ENCODE data around the gene APOC4. TPM values are rescaled to one million over a fixed set of nuclear protein-coding genes. Genes with fewer than 3 reads are reported as not detected.

APOC4 gene
- total RNA-seq, 1 experiment from 2014 or later = not detected

DNA sequence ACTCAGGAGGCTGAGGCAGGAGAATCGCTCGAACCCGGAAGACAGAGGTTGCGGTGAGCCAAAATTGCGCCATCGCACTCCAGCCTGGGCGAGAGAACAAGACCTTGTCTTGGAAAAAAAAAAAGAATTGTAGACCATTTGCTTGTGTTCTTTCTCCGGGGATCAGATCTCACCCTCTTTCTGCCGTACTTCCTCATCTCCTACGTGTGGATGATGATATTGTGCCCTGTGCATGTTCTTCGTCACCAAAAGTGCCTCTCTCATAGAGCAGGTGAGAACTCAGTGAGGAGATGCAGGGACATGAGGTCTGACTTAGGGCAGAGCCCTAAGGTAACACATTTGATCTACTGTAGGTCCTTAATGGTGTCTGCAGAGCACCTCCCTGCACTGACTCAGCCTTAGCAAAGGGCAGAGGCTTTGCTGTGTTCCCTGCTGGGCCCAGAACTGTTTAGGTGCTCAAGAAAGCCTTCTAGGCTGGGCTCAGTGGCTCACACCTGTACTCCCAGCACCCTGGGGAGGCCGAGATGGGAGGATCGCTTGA, 5.1 kb downstream of the APOC4 start:
- TF ChIP-seq, protein P1, sequence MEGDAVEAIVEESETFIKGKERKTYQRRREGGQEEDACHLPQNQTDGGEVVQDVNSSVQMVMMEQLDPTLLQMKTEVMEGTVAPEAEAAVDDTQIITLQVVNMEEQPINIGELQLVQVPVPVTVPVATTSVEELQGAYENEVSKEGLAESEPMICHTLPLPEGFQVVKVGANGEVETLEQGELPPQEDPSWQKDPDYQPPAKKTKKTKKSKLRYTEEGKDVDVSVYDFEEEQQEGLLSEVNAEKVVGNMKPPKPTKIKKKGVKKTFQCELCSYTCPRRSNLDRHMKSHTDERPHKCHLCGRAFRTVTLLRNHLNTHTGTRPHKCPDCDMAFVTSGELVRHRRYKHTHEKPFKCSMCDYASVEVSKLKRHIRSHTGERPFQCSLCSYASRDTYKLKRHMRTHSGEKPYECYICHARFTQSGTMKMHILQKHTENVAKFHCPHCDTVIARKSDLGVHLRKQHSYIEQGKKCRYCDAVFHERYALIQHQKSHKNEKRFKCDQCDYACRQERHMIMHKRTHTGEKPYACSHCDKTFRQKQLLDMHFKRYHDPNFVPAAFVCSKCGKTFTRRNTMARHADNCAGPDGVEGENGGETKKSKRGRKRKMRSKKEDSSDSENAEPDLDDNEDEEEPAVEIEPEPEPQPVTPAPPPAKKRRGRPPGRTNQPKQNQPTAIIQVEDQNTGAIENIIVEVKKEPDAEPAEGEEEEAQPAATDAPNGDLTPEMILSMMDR (conservative IDR thresholded peaks at IDR 0.05) = no peak
- H3K23me2 ChIP-seq (ENCODE audit: insufficient read length, low read depth, low read length, poor library complexity, severe bottlenecking) = peaks cover 3% of the 10 kb centered on the region
- Mint-ChIP-seq H3K27me3 (ENCODE audit: low read depth) (peaks cover 2% of the 10 kb centered on the region; the same call in 1 of the 2 replicates), H3K4me3 (no peak overlapping the region), H3K36me3 (ENCODE audit: insufficient read depth in 1 of 3, low read depth in 3 of 3) (peaks cover 0 to 9% (median 5%) of the 10 kb centered on the region in 3 experiments; a peak in 4 of 7 replicates), H3K9me3 (no peaks in the 10 kb centered on the region), H3K4me1 (0 out of 4 replicates have a peak, but pooled peaks cover 0 to 2% of the 10 kb centered on the region in 2 experiments), H3K27ac (no peak overlapping the region)
- no peak overlapping the region for H2BK15ac ChIP-seq (ENCODE audit: low read depth, low read length)
- H3K14ac ChIP-seq (ENCODE audit: insufficient read depth, low read length) = no peak overlapping the region
- no peaks in the 10 kb centered on the region for H3K79me1 ChIP-seq (ENCODE audit: insufficient read depth, low read depth, low read length, poor library complexity, severe bottlenecking)
- DNase-seq = no peak
- no peak overlapping the region for H3K23ac ChIP-seq (ENCODE audit: insufficient read length, low read depth, low read length)
- no peak overlapping the region for H2AK5ac ChIP-seq (ENCODE audit: insufficient read length, low read length)
- no peak overlapping the region for H2BK12ac ChIP-seq (ENCODE audit: insufficient read length, low read depth, low read length)
- no peak overlapping the region for H3K56ac ChIP-seq (ENCODE audit: insufficient read length, low read depth, low read length)
- no peak overlapping the region for H2BK120ac ChIP-seq (ENCODE audit: low read depth, low read length, poor library complexity, severe bottlenecking)
- H3K4me1 ChIP-seq (ENCODE audit: insufficient read depth, low read length) = no peaks in the 10 kb centered on the region
- no peak overlapping the region for H4K5ac ChIP-seq (ENCODE audit: insufficient read length, low read depth, low read length)
- WGBS (ENCODE audit: extremely low coverage, insufficient read length, low lambda C conversion rate) = no CpG with 5 or more reads among the region's 13 CpGs
- H3K4ac ChIP-seq (ENCODE audit: low read depth, low read length) = no peak overlapping the region
- no peak overlapping the region for H3K9ac ChIP-seq (ENCODE audit: extremely low read depth, insufficient read length, low read length)
- no peak overlapping the region for H3K27ac ChIP-seq (ENCODE audit: insufficient read length, low read depth, low read length)
- H3T11ph ChIP-seq (ENCODE audit: low read length) = no peak overlapping the region
- H3K4me2 ChIP-seq (ENCODE audit: insufficient read depth, insufficient read length, low read length) = no peak overlapping the region
- H3K9me3 ChIP-seq (ENCODE audit: control insufficient read depth, low read depth, low read length) = no peaks in the 10 kb centered on the region
- H2AFZ ChIP-seq (ENCODE audit: low read length) = no peak overlapping the region
- no peak overlapping the region for H2BK5ac ChIP-seq (ENCODE audit: insufficient read length, low read length)
- no peaks in the 10 kb centered on the region for H3K79me2 ChIP-seq (ENCODE audit: insufficient read depth, low read length)
- H2BK20ac ChIP-seq (ENCODE audit: low read depth, low read length, poor library complexity, severe bottlenecking) = no peak overlapping the region
- H4K20me1 ChIP-seq (ENCODE audit: control insufficient read depth, insufficient read depth, insufficient read length) = no peaks in the 10 kb centered on the region
- H4K8ac ChIP-seq (replicated peaks; ENCODE audit: insufficient read length, low read depth, low read length) = no peak overlapping the region
- no peaks in the 10 kb centered on the region for H3K27me3 ChIP-seq (ENCODE audit: insufficient read depth, low read length)
- no peak overlapping the region for H4K91ac ChIP-seq (ENCODE audit: insufficient read length, low read depth, low read length)
- no peak overlapping the region for H3K18ac ChIP-seq (ENCODE audit: insufficient read length, low read depth, low read length)

All from H9 (cell line).